GM21390 (cell line): ENCODE results near the gene ABCB8.

Experiments
- ATAC-seq: cut with Tn5 transposase; IDR thresholded peaks from one replicate; pipeline ENCODE4 v1.9.1; 2021; ENCODE audit not compliant: unreplicated experiment

Gene ABCB8

DNA sequence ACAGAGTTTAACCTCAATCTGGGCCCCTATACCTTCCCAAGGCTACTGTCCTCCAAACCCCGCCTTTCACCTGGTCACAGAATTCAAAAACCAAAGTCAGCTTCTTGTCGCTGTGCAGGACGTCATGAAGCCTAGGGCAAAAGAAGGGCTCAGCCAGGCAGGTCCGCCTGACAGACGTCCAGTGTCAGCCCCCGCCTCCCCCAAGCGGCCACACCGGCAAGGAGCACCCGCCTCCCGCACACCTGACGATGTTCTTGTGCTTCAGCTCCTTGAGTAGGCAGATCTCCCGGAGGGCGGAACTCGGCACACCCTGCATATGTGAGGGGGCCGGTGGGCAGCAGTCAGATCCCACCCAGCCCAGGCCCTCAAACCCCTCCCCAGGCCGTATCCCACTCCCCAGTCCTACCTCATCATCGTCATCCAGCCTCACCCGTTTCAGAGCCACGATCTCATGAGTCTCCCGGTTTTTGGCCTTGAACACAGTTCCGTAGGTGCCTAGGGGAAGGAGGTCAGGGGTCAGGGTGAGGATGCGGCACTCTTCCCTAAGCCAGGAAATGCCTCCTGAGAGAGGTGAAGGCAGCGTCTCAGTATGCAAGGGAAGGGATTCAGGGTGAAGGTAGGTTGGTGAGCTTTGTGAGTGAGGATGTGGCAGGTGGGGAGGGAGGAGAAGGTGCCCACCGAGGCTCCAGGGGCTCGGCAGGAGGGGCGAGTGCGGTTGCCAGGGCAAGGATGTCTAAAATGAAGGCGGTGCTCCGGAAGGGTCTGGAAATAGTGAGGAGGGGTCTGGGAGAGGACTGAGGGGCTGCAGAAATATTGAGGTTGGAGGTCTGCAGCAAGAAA lies 28.6 kb downstream of the ABCB8 start:
- no peak for ATAC-seq

DNA sequence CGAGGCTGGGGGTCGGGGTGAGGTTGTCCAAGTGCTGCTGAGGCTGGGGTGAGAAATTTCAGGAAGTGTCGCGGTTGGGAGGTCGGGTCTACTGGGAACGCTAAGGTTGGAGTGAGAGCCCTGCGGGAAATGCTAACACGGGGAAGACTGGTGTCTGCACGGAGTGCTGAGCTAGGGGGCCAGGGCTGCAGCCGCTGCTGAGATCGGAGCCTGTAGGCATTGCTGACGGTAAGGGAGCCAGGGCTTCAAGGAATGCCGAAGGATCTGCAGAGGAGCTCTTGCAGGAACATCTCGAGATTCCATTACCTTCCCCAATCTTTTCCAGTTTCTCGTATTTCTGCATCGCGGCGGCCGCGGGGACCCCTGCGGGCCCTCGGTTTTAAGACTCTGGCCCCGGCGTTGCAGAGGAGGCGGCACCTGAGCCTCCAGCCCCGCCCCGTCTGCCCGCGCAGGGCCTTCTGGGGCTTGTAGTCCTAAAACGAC lies 29.3 kb downstream of the ABCB8 start, which contains the start of gene CDK5:
Gene CDK5 (minus strand): TSS at position 392 of the 483 bp plus-strand sequence. CDS start 49 bp downstream, at position 343.
- peak; percentile 17 for ATAC-seq

DNA sequence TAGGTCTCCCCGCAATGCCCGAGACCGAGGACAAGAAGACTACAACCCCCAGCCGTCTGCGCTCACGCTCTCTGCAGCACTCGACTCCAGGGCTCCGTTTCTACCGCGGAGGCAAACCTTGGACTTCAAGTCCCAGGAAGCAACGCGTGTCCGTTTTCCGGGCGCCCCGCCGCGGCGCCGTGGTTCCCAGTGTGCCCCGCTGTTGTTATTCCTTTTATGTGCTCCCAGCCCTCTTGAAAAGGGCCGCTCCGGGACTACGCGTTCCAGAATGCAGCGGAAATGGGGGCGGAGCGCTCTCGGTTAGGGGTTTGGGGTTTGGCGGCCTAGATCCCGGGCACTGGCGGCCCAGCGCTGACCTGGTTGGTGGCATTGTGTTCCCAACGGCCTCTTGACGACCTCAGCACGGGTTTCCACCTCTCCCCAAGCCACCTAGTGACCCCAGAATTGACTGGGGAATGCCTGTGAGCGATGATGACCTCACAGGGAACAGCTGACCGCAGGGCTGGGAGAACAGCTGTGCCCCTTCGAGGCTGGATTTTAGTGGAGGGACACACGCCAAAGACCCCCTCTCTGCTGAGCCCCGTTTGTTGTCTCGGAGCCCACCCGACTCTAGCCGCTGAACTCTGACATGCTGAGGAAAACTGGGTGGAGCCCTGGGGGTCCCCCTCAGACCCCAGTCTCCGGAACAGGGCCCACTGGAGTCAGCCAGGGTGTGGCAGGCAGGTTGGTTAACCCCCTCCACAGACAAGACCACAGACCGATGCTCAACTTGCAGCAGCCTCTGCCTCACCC lies 29.9 kb downstream of the ABCB8 start:
- peak; percentile 87 for ATAC-seq

DNA sequence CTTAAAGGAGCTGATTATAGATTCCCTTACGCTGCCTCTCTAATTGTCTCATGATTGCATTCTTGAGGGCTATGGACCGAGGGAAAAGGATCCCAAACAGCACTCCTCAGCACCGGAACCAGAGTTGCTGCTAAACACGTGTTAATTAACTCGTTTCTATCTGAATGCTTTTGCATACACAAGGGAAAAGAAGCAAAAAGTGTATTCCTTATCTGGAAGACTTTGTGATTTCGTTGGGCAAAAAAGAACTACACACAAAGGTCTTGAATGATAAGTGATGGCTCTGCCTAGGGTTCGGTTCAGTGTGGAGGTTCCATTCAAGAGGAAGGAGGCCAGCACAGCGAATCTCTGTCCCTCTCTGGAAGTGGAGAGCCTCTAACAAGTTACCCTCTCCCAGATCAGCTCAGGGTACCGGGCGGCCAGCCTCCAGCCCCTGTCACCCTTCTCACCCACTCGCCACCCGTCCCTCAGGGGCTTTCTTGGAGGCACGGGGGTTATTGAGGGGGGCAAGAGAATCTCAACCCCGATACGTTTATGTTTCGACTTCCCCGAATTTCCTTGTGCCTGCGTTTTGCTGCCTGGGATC lies 30.6 kb downstream of the ABCB8 start:
- ATAC-seq = no peak

DNA sequence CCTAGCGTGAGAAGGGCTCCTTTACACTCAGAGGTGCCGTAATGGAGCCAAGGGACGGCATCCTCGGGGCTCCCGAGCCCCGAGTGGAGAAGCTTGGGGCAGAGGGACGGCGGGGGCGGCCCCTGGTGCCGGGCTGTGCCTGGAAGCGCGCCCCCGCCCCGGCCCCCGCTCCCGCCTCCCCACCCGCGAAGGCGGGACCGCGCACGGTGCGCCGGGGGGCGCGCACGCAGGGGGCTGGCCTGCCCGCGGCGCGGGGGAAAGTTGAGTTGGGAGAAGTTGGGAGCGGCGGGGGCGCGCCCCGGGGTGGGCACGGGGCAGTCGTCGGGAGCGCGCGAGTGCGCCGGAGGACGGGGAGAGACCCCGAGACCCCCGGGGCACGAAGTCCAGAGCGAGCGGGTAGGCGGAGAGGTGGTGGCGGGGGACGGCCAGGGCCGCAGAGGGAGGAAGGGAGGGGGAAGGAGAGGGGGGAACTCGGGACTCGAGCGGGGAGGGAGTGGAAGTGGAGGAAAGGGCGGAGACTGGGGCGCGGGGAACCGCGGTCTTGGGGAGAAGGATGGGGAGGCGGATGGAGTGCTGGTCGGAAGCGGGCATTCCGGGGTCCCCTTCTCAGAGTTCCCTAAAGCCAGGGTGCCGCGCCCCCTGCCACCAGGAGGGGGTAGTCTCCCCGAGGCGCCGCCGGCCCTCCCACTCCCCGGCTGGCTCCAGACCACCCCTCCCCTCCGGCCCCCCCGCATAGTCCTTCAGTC lies 31.3 kb downstream of the ABCB8 start, which contains the start of gene SLC4A2:
Gene SLC4A2 (plus strand): TSS at position 223 of the 746 bp plus-strand sequence. CDS start 2,399 bp downstream, outside the sequence.
- peak; percentile 28 for ATAC-seq

DNA sequence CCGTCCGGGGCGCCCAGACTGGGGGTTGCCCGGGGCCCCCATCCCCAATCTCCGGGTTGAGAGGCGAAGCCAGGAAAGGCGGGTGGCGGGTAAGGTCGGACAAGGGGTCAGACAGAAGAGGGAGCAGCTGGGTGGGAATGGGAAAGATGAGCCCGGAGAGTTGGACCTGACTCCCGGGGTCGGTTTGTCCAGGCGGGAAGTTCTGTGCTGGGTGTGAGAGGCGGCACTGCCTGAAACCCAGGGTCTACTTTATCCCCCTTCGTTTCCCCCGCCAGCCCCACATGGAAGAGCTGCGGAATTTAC lies 31.8 kb downstream of the ABCB8 start:
- no peak for ATAC-seq

DNA sequence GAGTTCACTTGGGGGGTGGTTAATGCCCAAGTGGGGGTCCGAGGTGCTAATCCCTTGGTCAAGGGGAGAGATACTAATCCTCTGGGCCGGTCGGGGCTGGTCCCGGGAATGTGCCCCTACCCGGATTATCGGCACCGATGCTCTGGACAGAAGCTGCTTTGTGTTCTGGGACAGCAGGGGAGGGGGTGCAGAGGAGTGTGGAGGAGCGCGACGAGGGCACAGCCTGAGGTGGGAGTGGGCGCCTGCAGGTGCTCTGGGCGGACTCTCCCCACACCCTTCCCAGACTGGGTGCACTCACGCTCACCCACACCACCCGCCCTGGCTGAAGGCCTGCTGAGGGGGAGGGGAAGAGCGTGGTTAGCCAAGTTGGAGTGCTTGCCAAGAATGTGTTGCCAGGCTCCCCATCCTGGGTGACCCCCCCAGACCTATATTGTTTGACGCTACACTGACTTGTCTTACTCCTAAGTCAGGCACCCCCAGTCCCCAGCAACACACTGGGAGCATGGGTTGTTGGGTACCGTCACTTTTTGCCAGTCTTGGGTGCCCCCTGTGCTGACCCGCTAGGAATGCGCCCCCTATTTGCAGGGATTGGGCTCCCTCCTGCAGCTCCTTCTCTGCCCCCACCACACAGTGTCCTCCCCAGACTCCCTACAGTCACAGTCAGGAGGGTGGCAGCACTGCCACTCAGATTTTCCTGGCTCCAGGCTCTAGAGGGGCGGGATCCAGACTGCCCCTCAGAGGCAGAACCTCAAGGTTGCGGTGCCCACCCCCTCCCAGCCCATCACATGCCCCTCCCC lies 32.4 kb downstream of the ABCB8 start:
- ATAC-seq = no peak

DNA sequence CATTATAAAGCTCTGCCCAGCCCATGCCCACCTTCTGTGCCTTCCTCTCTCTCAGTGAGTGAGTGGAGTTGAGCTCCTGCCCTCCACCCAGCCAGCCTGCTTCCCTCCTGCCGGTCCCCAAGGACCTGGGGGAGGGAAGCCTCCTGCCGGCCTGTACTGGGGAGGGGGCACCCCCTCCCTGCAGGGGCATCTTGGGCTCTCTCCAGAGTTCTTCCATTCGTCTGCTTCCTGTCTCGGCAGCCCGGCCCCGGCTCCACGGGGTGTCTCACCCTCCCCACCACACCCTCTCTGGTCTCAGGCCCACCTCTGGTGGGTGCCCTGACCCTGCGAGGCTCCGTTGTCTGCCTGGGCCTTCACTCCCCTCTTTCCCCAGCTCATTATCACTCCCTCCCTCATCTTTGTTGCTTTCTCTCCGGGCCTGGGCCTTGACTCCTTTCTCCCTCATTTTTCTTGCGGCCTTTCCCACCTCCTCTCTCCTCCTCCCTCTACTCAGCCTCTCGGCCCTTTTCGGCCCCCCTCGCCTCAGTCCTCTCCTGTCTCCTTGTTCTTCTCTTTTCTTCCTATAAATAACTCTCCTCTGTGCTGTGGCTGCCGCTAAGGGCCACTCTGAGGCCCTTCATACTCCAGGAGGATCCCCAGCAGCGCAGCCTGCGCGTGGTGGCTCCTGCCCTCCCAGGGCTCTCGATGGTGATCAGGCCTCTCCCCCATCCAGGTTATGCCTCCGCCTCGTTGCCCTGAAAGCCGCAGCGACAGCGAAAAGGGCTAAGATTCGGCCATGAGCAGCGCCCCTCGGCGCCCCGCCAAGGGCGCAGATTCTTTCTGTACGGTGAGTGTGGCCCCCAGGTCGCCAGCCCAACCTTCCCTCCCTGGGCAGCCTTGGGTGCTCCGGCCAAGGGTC lies 33.2 kb downstream of the ABCB8 start:
- no peak for ATAC-seq

DNA sequence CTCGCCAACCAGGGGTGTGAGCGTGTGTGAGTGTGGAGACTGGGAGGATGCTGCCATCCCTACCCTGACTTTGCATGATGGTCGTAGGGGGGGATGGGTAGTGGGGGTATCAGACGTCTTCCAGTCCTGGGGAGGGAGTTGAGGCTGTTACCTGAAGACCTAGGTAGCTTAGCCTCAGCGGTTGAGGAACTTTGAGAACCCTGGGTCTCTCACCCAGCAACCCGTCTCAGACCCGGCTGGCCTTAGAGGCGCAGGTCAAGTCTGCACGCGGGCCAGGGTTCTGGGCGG lies 33.8 kb downstream of the ABCB8 start:
- no peak for ATAC-seq

DNA sequence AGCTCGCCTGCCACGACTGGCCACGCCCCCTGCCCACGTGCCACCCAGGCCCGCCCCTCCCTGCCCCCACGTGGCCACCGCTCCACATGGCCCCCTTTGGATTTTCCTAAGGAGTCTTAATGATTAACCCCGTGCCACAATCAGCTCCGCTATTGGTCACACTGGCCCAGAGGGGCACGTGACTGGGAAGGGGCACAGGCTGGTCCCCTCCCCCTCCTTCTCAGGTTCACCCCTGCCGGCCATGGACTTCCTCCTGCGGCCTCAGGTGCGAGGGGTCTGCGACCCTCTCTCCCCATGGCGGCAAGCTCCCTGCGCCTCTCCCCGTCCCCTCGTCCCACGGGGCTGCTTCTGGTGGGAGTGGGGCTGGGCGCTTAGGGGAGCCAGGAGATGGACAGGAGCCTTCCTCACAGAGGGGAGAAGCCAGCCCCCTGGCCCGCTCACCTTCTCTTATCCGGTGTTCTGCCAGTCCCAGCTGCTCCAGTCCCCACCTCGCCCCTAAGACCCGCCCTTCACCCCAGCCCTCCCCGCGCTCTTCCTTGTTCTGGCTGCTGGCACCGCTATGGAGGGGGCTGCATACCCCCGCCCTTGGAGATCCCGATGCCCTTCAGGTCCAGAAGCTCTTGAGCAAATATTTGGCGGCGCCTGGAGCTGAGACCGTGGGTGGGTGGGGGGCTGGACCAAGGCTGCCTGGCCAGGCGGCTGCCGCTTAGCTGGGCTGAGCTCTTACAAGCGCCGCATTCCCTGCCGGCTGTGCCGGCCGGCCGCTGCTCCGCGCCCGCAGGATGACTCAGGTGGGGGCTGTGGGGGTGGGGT lies 34.4 kb downstream of the ABCB8 start:
- ATAC-seq = no peak

DNA sequence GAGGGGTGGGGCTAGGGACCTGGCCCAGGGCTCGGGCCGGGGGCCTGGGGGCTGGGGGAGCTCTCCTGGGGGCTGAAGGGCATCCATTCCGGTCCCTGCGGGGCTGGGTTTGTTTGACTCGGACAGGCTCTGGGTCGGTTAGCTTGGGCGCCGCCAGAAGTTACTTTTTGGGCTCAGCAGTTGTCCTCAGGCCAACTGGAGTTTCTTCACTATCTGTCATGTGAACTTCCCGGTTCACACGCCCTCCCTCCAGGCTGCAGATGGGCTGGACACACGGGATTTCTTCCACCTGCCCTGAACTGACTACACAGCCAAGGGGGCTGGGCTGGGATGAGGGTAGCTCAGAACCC lies 34.9 kb downstream of the ABCB8 start:
- ATAC-seq = no peak

DNA sequence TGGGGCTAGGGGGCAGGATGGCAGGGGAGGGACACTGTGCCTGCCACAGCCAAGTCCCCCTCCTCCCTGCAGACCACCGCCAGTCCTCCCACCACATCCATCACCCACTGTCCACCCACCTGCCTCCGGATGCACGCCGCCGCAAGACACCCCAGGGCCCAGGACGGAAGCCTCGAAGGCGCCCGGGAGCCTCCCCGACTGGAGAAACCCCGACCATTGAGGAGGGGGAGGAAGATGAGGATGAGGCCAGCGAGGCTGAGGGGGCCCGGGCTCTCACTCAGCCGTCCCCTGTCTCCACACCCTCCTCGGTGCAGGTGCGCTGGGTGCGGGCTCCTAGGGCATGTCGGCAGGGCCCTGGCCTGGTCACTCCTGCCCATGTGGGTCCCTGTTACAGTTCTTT lies 36.2 kb downstream of the ABCB8 start:
- no peak for ATAC-seq

DNA sequence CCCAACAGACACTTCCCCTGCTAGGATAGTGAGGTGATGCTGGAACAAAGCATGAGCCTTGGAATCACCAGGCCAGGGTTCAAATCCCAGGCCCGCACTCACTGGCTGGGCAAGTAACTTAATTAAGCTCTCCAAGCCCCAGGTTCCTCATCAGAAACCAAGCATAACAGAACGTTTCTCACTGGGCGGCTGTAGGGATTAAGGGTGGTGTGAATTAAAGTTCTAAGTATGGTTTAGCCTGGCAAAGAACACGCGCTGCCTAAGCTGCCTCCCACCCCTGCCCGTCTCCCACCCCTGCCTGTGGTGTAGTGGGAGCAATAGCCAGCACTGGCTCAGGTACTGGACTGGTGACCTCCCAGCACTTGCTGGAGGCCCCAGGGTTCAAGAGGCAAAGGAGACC lies 36.7 kb downstream of the ABCB8 start:
- no peak for ATAC-seq

DNA sequence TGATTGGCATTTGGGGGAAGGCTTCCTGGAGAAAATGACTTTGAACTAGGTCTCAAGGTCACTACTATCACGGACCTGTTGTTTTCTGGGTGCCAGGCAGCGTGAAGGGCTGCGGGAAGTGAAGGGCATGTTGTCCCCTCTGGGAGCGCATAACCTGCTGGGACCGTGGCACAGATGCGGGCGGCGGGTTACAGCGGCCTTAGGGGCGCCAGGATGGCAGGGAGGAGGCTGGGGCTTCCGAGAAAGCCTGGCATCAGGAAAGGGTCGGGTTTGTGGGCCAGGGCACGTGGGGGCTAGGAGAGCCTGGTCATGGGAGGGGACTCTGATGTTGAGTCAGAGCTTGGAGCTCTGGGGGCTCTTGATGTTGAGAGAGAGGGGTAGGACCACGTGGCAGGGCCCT lies 37.3 kb downstream of the ABCB8 start:
- ATAC-seq = no peak

DNA sequence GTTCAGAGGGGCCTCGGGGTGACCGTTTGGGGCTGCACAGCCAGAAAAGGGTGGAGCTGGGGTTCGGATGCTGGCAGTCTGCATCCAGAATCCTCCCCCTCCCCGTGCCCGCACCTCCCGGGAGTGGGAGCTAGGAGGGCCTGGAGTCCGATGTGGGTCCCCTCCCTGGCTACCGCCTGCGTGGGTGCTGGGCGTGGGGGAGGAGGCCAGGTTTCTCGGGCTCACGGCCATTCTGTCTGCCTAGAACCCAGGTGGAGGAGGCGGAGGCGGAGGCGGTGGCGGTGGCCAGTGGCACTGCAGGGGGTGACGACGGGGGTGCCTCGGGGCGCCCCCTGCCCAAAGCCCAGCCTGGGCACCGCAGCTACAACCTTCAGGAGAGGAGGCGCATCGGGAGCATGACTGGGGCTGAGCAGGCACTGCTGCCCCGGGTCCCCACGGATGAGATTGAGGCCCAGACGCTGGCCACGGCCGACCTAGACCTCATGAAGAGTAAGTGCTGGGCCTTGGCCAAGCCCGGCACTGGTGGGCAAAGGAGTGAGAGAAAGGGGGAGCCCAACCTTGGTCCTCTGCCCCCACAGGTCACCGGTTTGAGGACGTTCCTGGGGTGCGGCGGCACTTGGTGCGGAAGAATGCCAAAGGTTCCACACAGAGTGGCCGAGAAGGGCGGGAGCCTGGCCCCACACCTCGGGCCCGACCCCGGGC lies 38.2 kb downstream of the ABCB8 start:
- no peak for ATAC-seq

DNA sequence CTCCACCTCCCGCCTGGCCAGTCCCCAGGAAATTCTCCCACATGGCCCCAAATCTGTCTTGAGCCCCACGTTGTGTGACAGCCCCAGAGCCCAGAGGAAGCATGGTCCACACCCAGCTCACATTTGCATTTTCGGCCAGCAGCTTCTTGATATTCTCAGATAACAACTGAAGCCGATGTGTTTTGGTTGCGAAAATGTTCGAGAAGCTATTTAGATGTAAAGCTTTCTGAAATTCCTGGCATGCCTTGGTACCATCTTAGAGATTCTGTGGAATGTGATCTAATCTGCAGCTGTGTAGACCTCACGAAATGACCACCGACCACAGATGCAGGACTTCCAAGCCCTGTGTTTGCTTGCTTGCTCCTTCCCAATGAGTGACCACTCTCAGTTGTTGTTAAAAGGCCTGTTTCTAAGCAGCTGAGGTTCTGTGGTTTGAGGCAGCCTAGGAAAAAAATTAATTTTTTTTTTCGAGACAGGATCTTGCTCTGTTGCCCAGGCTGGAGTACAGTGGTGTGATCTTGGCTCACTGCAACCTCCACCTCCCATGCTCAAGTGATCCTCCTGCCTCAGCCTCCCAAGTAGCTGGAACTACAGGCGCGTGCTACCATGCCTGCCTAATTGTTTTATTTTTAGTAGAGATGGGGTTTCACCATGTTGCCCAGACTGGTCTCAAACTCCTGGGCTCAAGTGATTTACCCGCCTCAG lies 40.0 kb downstream of the ABCB8 start:
- ATAC-seq = no peak

DNA sequence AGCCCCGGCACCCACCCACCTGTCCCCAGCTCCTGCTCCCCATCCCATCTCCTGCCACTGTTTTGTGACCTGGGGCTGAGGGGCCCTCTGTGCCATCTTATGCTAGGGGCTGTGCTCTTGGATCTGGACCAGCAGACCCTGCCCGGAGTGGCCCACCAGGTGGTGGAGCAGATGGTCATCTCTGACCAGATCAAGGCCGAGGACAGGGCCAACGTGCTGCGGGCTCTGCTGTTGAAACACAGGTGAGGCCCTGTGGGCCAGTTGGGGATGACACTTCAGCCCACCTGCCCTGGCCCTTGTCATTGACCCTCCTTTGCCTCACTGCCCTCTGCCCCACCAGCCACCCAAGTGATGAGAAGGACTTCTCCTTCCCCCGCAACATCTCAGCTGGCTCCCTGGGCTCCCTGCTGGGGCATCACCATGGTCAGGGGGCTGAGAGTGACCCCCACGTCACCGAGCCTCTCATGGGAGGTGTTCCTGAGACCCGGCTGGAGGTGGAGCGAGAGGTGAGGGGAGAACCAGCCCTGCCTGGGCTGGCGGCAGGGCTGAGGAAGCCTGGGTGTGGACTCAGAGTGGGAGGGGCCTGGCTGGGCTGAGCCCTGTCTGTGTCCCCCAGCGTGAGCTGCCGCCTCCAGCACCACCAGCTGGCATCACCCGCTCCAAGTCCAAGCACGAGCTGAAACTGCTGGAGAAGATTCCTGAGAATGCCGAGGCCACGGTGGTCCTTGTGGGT lies 41.8 kb downstream of the ABCB8 start:
- ATAC-seq = no peak
